HG03139 (cell line): Measurements from ENCODE around the gene OR51V1.
"Not testable (repeated sequence)": the region's sequence is repeated elsewhere in the genome, so short reads cannot be mapped to it uniquely, and the experiment has no call there.

Experiments
- ATAC-seq: cut with Tn5 transposase; IDR thresholded peaks from one replicate; pipeline ENCODE4 v1.9.1; 2021; ENCODE audit not compliant: unreplicated experiment

OR51V1 gene

GRCh38 chr11:5174934-5175333 lies 25.5 kb downstream of the OR51V1 start:
- no peak for ATAC-seq

GRCh38 chr11:5171856-5172255 lies 28.6 kb downstream of the OR51V1 start:
- no peak for ATAC-seq

DNA sequence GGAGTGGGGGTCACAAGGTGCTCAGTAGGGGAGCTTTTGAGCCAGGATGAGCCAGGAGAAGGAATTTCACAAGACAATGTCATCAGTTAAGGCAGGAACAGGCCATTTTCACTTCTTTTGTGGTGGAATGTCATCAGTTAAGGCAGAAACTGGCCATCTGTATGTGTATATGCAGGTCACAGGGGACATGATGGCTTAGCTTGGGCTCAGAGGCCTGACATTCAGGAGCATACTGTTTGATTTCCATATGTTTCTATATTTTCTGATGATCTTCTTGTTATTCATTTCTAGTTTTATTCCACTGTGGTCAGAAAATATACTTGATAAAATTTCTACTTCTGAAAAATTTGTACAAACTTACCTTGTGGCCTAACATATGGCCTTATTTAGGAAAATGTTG lies 34.6 kb downstream of the OR51V1 start:
- not testable (repeated sequence) for ATAC-seq

DNA sequence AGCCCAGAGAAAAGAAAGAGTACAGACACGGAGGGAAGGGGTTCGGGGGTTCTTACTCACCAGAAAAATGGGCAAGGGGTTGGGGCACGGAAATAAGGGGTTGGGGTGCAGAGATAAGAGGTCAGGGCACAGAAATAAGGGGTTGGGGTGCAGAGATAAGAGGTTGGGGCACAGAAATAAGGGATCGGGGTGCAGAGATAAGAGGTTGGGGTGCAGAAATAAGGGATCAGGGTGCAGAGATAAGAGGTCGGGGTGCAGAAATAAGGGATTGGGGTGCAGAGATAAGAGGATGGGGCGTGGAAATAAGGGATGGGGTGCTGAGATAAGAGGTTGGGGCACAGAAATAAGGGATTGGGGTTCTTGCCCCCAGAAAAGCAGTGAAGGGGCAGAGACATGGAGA lies 35.7 kb downstream of the OR51V1 start:
- not testable (repeated sequence) for ATAC-seq

GRCh38 chr11:5161045-5161444 lies 39.4 kb downstream of the OR51V1 start:
- ATAC-seq, result not testable (repeated sequence)

DNA sequence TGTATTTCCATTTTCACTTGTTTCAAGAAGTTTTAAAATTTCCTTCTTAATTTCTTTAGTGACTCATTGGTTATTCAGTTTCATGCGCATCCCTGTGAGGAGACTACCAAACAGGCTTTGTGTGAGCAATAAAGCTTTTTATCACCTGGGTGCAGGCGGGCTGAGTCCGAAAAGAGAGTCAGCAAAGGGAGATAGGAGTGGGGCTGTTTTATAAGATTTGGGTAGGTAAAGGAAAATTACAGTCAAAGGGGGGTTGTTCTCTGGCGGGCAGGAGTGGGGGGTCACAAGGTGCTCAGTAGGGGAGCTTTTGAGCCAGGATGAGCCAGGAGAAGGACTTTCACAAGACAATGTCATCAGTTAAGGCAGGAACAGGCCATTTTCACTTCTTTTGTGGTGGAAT lies 40.3 kb downstream of the OR51V1 start:
- ATAC-seq, result not testable (repeated sequence)

GRCh38 chr11:5159806-5160205 lies 40.7 kb downstream of the OR51V1 start:
- ATAC-seq, result no peak

- no peak for ATAC-seq
These were observed 45.8 kb downstream of the OR51V1 start, which contains the start of gene OR52A1 for GRCh38 chr11:5154657-5155056. Gene OR52A1, minus strand, starts transcription at chr11:5154757. Its CDS starts 2,388 bp downstream, at chr11:5152369.

DNA sequence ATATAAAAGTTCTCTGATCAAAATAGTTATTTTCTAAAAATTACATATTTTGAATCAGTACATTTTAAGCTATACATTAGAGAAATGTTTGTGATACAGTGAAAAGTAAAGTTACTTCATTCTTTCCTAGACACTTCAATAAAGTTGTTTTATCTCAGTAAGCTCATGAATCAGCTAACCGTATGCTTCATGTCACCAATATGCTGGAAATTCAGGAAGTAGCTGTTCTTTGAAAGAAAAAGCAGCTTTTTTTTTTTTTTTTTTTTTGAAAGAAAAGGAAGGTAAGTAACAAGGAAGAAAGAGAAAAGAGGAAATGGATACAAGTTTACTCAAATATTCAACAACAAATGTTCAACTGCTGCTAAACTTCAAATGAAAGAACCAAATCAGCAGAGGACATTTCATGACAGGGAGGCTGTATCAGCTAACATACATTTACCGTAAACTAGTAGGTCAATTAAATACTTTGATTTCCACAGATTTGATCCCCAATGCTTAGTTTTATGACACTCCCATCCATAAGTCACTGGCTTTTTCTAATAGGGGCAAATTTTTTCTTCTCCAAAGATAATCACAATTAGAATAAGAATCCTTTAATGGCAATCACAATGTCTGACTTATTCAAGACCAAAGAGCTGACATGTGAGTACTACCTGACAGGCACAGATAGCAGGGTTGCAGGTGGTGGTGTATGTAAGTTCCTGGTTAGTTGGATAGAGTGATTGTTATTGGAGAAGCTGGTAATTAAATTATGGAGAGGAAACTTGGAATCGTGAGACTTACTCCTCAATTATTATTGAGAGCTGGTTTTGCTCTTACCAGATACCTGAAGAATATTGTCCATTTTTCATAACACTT lies 46.7 kb downstream of the OR51V1 start:
- no peak for ATAC-seq

DNA sequence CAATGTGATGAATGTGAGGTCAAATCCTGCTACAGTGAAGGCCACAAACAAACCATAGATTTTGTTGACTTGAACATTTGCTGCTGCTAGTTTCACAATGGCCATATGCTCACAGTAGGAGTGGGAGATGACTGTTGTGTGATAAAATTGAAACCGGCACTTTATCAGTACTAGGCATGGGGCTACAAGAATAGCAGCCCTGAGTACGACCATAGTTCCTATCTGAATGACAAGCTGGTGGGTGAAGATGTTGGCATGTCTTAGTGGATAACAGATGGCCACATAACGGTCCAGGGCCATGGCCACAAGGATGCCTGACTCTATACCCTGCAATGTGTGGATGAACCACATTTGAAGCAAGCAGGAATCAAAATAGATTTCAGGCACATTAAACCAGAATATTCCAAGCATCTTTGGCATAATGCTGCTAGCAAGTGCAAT lies 48.7 kb downstream of the OR51V1 start:
- no peak for ATAC-seq
